GM12891 (cell line): ENCODE data around the gene WWC2.

Source experiments
- POLR2AphosphoS5 ChIP-seq: IDR thresholded peaks from 2 replicates; pipeline ENCODE4 v1.6.1; 2011; ENCODE audit warnings: low read depth, low read length, control low read depth
- POU2F2 ChIP-seq: IDR thresholded peaks from 2 replicates; pipeline ENCODE4 v1.6.1; 2011; ENCODE audit warnings: low read depth, mild to moderate bottlenecking, control low read depth, low read length, moderate library complexity

- TF ChIP-seq POU2F2 (no peak), POLR2AphosphoS5 (no peak)
These were observed 82.0 kb downstream of the WWC2 start for GRCh38 chr4:183181081-183181480.
